Ishikawa (cell line): ENCODE measurements around the gene ZNF420.

Source experiments
- CEBPB ChIP-seq: IDR thresholded peaks from 2 replicates; pipeline ENCODE4 v1.6.1; 2012
- CREB1 ChIP-seq: IDR thresholded peaks from 2 replicates; pipeline ENCODE4 v1.6.1; 2012; ENCODE audit warnings: low read depth
- EGR1 ChIP-seq: IDR thresholded peaks from 2 replicates; pipeline ENCODE4 v1.6.1; 2012
- EP300 ChIP-seq: IDR thresholded peaks from 2 replicates; pipeline ENCODE4 v1.6.1; 2012; ENCODE audit warnings: borderline replicate concordance
- FOXM1 ChIP-seq: IDR thresholded peaks from 2 replicates; pipeline ENCODE4 v1.6.1; 2012; ENCODE audit warnings: low read depth, borderline replicate concordance
- NFIC ChIP-seq: IDR thresholded peaks from 2 replicates; pipeline ENCODE4 v1.6.1; 2012
- TAF1 ChIP-seq: IDR thresholded peaks from 2 replicates; pipeline ENCODE4 v1.6.1; 2012; ENCODE audit warnings: low read depth, mild to moderate bottlenecking
- TEAD4 ChIP-seq: IDR thresholded peaks from 2 replicates; pipeline ENCODE4 v1.6.1; 2012
- USF1 ChIP-seq: IDR thresholded peaks from 2 replicates; pipeline ENCODE4 v1.6.1; 2012
- YY1 ChIP-seq: IDR thresholded peaks from 2 replicates; pipeline ENCODE4 v1.6.1; 2012; ENCODE audit warnings: low read depth
- ZBTB7A ChIP-seq: IDR thresholded peaks from 2 replicates; pipeline ENCODE4 v1.6.1; 2012; ENCODE audit warnings: low read depth
- TF ChIP-seq, protein P1 (sequence below): IDR thresholded peaks from 2 replicates; pipeline ENCODE4 v1.6.1; 2012
- TF ChIP-seq, protein P2 (sequence below): IDR thresholded peaks from 2 replicates; pipeline ENCODE4 v1.6.1; 2012; ENCODE audit warnings: low read depth, mild to moderate bottlenecking

DNA sequence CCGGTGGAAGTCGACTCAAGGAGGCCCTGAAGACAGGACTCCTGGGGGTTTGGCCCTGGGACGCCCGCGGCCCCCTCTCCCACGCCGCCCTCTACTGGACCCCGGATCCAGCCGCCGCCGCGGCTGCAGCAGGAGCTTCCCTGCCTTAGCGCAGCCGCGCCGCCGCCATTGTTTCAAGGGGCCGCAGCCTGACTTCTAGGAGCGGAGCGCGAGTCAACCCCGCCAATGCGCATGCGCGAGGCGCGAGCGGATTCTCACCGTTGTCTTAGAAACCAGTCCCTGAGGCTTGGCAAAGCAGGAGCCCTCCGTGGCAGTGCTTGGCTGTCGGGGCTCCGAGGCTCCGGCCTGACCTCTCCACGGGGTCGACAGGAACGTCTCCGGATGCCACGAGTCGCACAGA lies 19.1 kb upstream of the ZNF420 start:
- TF ChIP-seq CEBPB, result no peak
- TF ChIP-seq, protein P1, sequence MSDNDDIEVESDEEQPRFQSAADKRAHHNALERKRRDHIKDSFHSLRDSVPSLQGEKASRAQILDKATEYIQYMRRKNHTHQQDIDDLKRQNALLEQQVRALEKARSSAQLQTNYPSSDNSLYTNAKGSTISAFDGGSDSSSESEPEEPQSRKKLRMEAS, result no peak
- no peak for TF ChIP-seq EP300
- no peak for TF ChIP-seq ZBTB7A
- no peak for TF ChIP-seq CREB1
- TF ChIP-seq YY1, result no peak
- TF ChIP-seq, protein P2, sequence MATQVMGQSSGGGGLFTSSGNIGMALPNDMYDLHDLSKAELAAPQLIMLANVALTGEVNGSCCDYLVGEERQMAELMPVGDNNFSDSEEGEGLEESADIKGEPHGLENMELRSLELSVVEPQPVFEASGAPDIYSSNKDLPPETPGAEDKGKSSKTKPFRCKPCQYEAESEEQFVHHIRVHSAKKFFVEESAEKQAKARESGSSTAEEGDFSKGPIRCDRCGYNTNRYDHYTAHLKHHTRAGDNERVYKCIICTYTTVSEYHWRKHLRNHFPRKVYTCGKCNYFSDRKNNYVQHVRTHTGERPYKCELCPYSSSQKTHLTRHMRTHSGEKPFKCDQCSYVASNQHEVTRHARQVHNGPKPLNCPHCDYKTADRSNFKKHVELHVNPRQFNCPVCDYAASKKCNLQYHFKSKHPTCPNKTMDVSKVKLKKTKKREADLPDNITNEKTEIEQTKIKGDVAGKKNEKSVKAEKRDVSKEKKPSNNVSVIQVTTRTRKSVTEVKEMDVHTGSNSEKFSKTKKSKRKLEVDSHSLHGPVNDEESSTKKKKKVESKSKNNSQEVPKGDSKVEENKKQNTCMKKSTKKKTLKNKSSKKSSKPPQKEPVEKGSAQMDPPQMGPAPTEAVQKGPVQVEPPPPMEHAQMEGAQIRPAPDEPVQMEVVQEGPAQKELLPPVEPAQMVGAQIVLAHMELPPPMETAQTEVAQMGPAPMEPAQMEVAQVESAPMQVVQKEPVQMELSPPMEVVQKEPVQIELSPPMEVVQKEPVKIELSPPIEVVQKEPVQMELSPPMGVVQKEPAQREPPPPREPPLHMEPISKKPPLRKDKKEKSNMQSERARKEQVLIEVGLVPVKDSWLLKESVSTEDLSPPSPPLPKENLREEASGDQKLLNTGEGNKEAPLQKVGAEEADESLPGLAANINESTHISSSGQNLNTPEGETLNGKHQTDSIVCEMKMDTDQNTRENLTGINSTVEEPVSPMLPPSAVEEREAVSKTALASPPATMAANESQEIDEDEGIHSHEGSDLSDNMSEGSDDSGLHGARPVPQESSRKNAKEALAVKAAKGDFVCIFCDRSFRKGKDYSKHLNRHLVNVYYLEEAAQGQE, result no peak
- no peak for TF ChIP-seq USF1
- TF ChIP-seq EGR1, result no peak
- no peak for TF ChIP-seq NFIC
- no peak for TF ChIP-seq TEAD4
- no peak for TF ChIP-seq FOXM1
- TF ChIP-seq TAF1, result no peak
